Measurements from ENCODE around the gene DLG5.

Gene DLG5

DNA sequence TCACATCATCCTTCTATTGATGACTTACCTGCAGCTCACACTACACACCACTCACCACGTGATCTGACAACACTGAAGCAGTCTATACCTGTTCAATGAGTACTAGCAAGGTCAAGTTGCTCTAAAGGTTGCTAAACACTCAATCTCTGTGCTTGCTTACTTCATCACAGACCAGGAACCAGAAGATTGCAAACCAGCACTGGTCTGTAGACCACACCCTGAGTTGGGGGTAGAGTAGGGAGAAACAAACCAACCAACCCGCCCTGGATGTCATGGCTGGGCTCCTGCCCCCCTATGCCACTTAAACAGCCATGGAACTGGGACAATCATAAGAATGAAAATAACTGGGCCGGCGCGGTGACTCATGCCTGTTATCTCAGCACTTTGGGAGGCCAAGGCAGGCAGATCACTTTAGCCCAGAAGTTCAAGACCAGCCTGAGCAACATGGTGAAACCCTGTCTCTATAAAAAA lies 19.6 kb downstream of the DLG5 start:
- no peak overlapping the region for H3K27ac ChIP-seq
- H4K20me1 ChIP-seq, result peaks cover 34% of the 10 kb centered on the region
- H3K27me3 ChIP-seq, result no peaks in the 10 kb centered on the region
- no peak overlapping the region for H3K9ac ChIP-seq
- H3K36me3 ChIP-seq, result no peaks in the 10 kb centered on the region
- no peak overlapping the region for H3K4me2 ChIP-seq
- no peaks in the 10 kb centered on the region for H3K9me3 ChIP-seq
- no peak for TF ChIP-seq Cebpa-rat (IDR thresholded peaks at IDR 0.05)
- no peak overlapping the region for H3K4me3 ChIP-seq
- peaks cover 5% of the 10 kb centered on the region for H3K4me1 ChIP-seq

DNA sequence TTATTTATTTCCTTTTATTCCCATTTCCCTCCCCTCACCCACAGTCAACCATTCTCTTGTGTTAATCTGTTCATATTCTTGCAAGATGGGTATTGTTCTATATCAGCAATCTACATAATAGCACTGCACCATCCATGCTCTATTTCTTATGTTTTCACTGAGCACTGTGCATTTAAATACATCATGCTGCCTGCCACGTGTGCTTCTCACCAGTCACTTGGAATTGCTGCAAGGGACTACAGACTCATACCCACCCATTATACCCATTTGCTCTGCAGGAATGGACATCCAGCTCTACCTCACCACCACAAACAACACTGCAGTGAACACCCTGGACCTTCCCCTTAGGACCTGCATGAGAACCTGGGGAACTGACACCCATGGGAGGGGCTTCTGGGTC lies 20.8 kb downstream of the DLG5 start:
- Histone ChIP-seq H3K9me3 (no peaks in the 10 kb centered on the region), H3K4me3 (no peak overlapping the region), H3K27ac (no peak overlapping the region), H4K20me1 (peaks cover 24% of the 10 kb centered on the region; the same call in 1 of the 2 replicates), H3K4me2 (no peak overlapping the region), H3K4me1 (peaks cover 14% of the 10 kb centered on the region), H3K9ac (no peak overlapping the region), H3K36me3 (no peaks in the 10 kb centered on the region), H3K27me3 (no peaks in the 10 kb centered on the region)
- TF ChIP-seq Cebpa-rat (IDR thresholded peaks at IDR 0.05), result no peak

DNA sequence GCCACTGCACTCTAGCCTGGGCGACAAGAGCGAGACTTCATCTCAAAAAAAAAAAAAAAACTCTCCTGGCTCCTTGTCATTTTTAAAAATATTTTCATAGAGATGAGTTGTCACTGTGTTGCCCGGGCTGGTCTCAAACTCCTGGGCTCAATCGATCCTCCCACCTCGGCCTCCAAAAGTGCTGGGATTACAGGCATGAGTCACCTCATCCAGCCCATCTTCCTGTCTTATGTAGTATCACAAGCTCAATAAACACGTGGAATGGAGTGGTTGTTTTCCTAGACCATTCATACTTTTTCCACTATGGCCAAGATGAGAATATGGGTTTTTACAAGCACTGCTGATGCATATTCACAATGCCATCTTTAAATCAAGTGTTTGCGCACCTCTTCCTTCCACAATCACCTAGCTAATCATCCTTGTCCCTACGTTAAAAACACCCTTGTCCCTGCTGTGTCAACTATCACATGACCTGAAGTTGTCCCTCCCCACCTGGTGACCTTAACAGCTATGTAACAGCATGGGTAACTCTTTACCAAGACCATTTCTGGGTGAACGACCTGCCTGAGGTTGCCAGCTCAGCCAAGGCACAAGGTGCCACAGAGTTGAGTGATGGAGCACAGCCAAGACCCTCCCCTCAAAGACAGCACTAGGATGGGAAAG lies 21.3 kb downstream of the DLG5 start:
- H3K9me3 ChIP-seq, result no peaks in the 10 kb centered on the region
- no peaks in the 10 kb centered on the region for H3K36me3 ChIP-seq
- H3K27ac ChIP-seq, result no peak overlapping the region
- H3K9ac ChIP-seq, result no peak overlapping the region
- no peak for TF ChIP-seq Cebpa-rat (IDR thresholded peaks at IDR 0.05)
- H3K4me1 ChIP-seq, result peaks cover 15% of the 10 kb centered on the region
- no peak overlapping the region for H3K4me2 ChIP-seq
- H3K4me3 ChIP-seq, result no peak overlapping the region
- no peaks in the 10 kb centered on the region for H3K27me3 ChIP-seq
- H4K20me1 ChIP-seq, result peaks cover 27% of the 10 kb centered on the region; the same call in 1 of the 2 replicates

DNA sequence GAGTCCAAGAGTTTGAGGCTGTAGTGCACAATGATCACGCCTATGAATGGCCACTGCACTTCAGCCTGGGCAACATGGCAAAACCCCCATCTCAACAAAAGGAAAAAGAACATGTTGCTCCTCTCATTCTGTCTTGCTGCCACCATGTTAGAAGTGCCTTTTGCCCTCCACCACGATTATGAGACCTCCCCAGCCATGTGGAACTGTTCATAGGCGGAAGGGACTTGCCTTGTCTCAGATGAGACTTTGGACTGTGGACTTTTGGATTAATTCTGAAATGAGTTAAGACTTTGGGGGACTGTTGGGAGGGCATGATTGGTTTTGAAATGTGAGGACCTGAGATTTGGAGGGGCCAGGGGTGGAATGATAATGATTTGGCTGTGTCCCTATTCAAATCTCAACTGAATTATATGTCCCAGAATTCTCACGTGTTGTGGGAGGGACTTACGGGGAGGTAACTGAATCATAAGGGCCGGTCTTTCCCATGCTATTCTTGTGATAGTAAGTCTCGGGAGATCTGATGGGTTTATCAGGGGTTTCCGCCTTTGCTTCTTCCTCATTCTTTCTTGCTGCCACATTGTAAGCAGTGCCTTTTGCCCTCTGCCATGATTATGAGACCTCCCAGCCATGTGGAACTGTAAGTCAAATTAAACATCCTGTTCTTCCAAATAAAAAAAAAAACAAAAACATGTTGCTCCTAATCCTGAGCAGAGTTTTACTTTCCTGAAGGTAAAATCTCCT lies 22.3 kb downstream of the DLG5 start:
- Histone ChIP-seq H3K9ac (no peak overlapping the region), H3K27me3 (no peaks in the 10 kb centered on the region), H3K4me3 (no peak overlapping the region), H3K36me3 (no peaks in the 10 kb centered on the region), H3K27ac (no peak overlapping the region), H3K4me1 (peaks cover 21% of the 10 kb centered on the region), H3K4me2 (0 out of 2 replicates have a peak overlapping the region, but pooled peaks have one; percentile 12), H4K20me1 (peaks cover 37% of the 10 kb centered on the region; the same call in 1 of the 2 replicates), H3K9me3 (no peaks in the 10 kb centered on the region)
- TF ChIP-seq Cebpa-rat (IDR thresholded peaks at IDR 0.05), result no peak

DNA sequence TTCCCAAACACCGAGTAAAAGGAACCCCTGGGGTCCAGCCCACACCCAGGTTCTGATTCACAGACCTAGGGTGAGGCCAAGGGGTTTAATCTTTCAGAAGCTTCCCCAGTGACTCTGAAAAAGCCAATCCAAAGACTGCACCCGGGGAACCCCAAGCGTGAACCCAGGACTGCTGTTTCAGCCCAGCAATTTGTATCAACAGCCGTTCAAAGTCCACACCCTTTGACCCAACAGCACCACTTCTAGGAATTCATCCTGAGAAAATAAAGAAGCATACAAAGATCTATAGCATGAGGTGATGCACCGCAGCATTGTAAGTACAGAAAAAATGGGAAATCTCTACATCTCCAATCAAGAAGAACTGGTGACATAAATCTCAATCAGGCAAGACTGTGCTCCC lies 24.4 kb downstream of the DLG5 start:
- Histone ChIP-seq H3K27ac (no peak overlapping the region), H3K4me2 (peak overlapping the region; percentile 57), H3K4me1 (peaks cover 31% of the 10 kb centered on the region), H3K36me3 (no peaks in the 10 kb centered on the region), H3K27me3 (no peaks in the 10 kb centered on the region), H4K20me1 (peaks cover 40% of the 10 kb centered on the region; the same call in 1 of the 2 replicates), H3K9me3 (no peaks in the 10 kb centered on the region), H3K9ac (no peak overlapping the region), H3K4me3 (no peak overlapping the region)
- TF ChIP-seq Cebpa-rat (IDR thresholded peaks at IDR 0.05), result no peak

DNA sequence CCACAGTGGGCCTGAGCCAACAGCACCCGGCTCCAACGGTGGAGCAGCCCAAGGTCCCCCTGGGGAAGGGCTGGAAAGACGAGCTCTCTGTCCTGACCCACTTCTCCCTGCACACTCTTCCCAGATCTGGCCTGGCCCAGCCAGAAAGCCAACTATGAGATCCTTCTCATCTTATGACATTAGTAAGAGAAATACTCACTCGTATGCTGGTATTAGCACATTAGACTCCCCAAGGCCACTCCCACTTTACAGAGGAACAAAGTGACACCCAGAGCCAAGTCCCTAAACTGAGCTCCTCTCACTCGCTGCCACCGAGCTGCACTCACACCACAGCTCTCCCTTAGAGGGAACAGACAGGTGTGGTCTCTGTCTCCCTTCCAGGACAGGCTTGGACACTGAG lies 24.8 kb downstream of the DLG5 start:
- Histone ChIP-seq H3K27me3 (no peaks in the 10 kb centered on the region), H3K36me3 (no peaks in the 10 kb centered on the region), H3K9ac (no peak overlapping the region), H3K4me2 (peak overlapping the region; percentile 57), H3K27ac (0 out of 2 replicates have a peak overlapping the region, but pooled peaks have one; percentile 8), H4K20me1 (peaks cover 39% of the 10 kb centered on the region; the same call in 1 of the 2 replicates), H3K4me3 (no peak overlapping the region), H3K9me3 (no peaks in the 10 kb centered on the region), H3K4me1 (peaks cover 31% of the 10 kb centered on the region)
- no peak for TF ChIP-seq Cebpa-rat (IDR thresholded peaks at IDR 0.05)

DNA sequence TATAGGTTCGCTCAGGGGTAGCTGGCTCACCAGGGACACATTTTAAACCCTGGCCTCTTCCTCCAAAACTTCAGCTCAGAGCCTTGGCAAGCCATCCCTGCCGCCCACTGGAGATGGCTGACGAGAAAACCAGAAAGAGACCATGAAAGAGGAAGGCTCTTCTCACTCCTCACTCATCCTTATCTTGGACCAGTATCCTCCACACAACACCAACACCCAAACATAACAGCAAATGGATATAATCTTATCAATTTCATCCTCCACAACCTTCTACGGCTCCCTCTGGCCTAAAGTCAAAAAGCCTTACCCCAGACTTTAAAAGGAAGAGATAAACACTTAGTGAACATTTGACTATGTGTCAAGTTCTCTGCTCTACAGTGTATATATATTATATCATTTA lies 26.9 kb downstream of the DLG5 start:
- TF ChIP-seq Cebpa-rat (IDR thresholded peaks at IDR 0.05), result no peak
- H3K4me1 ChIP-seq, result peaks cover 31% of the 10 kb centered on the region
- H3K4me2 ChIP-seq, result peak overlapping the region; percentile 25
- H3K27me3 ChIP-seq, result no peaks in the 10 kb centered on the region
- no peaks in the 10 kb centered on the region for H3K9me3 ChIP-seq
- no peak overlapping the region for H3K9ac ChIP-seq
- peaks cover 50% of the 10 kb centered on the region; the same call in 1 of the 2 replicates for H4K20me1 ChIP-seq
- H3K27ac ChIP-seq, result no peak overlapping the region
- no peak overlapping the region for H3K4me3 ChIP-seq
- H3K36me3 ChIP-seq, result no peaks in the 10 kb centered on the region

DNA sequence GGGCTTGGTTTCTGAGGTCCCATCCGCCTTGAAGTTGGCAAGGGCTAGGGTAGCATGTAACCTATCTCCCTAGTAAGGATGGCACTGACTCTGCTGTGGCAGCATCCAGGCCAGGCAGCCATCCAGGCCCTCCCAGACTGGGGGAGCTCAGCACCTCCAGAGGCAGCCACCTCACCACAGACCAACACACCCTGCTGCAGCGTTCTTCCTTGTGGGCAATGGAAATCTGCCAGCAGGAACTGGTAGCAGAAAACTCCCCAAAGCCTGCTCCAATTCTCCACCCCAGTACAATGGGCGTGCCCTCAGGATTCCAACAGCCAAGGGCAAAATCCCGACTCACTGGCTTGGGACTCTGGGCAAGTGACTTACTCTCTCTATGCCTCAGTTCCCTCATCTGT lies 27.5 kb downstream of the DLG5 start:
- no peaks in the 10 kb centered on the region for H3K36me3 ChIP-seq
- H4K20me1 ChIP-seq, result peaks cover 55% of the 10 kb centered on the region
- no peak overlapping the region for H3K27ac ChIP-seq
- no peak for TF ChIP-seq Cebpa-rat (IDR thresholded peaks at IDR 0.05)
- peaks cover 31% of the 10 kb centered on the region for H3K4me1 ChIP-seq
- no peaks in the 10 kb centered on the region for H3K27me3 ChIP-seq
- H3K4me2 ChIP-seq, result peak overlapping the region; percentile 25
- H3K9ac ChIP-seq, result no peak overlapping the region
- H3K9me3 ChIP-seq, result no peaks in the 10 kb centered on the region
- H3K4me3 ChIP-seq, result no peak overlapping the region

DNA sequence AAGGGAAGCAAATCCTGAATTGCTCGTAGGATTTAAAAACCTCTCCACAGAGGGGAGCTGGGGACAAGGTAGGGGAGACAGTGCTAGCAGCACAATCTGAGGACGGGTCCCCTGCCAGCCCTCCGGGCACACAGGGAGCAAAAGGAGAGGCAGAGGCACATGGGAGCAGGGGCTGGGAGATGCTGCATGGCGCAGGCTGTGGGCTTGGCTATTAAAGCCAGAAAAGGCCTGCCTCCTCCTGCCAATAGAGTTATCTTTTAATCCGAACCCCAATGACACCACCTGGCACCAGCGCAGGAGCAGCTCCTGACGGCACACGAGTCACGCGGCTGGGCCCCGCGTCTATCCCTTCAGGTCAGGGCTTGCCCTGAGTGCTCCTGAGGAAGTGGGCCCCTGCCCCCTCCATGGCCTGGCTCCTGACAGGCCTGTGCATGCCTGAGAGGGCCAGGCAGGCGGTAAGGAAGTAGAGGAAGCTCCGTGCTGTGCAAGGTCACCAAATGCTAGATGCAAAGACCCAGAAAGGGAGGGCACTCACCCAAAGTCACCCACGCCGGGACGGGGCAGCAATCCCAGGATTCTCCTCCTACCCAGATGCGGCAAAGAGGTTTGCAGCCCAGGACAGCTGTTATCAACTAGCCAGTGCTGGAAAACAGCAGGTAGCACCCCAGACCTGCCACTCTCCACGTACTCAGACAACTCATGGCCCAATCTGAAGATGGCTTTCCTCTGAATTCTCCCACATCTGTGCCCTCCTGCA lies 28.1 kb downstream of the DLG5 start:
- Histone ChIP-seq H3K4me1 (peaks cover 31% of the 10 kb centered on the region), H3K27me3 (no peaks in the 10 kb centered on the region), H4K20me1 (peaks cover 61% of the 10 kb centered on the region), H3K4me3 (no peak overlapping the region), H3K36me3 (no peaks in the 10 kb centered on the region), H3K27ac (no peak overlapping the region), H3K9ac (no peak overlapping the region), H3K9me3 (no peaks in the 10 kb centered on the region), H3K4me2 (peak overlapping the region; percentile 25)
- TF ChIP-seq Cebpa-rat (IDR thresholded peaks at IDR 0.05), result no peak
